ENCODE results near the gene HIF1A.
"Not testable (repeated sequence)": the region's sequence is repeated elsewhere in the genome, so short reads cannot be mapped to it uniquely, and the experiment has no call there.

The HIF1A gene

GRCh38 chr14:61706096-61706690, 10.9 kb downstream of the HIF1A start:
- H3K4me3 ChIP-seq (ENCODE audit: low read depth, low read length): no peak overlapping the region
- no peak for TF ChIP-seq CTCF (IDR thresholded peaks at IDR 0.05; ENCODE audit: low read depth, low read length)

- not testable (repeated sequence) for H3K4me3 ChIP-seq (ENCODE audit: low read depth, low read length)
Measured at GRCh38 chr14:61707774-61708173, 12.5 kb downstream of the HIF1A start.

DNA sequence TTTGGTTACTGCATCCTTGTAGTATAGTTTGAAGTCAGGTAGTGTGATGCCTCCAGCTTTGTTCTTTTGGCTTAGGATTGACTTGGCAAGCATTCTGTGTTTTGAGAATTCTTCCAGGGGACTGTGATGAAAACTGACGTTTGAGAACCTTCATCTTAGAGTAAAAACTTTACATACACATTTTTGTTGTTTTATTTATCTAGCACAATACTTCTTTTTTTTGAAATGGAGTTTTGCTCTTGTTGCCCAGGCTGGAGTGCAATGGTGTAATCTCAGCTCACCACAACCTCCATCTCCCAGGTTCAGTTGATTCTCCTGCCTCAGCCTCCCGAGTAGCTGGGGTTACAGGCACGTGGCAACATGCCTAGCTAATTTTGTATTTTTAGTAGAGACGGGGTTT, 13.4 kb downstream of the HIF1A start:
- H3K4me3 ChIP-seq (ENCODE audit: low read depth, low read length): not testable (repeated sequence)

DNA sequence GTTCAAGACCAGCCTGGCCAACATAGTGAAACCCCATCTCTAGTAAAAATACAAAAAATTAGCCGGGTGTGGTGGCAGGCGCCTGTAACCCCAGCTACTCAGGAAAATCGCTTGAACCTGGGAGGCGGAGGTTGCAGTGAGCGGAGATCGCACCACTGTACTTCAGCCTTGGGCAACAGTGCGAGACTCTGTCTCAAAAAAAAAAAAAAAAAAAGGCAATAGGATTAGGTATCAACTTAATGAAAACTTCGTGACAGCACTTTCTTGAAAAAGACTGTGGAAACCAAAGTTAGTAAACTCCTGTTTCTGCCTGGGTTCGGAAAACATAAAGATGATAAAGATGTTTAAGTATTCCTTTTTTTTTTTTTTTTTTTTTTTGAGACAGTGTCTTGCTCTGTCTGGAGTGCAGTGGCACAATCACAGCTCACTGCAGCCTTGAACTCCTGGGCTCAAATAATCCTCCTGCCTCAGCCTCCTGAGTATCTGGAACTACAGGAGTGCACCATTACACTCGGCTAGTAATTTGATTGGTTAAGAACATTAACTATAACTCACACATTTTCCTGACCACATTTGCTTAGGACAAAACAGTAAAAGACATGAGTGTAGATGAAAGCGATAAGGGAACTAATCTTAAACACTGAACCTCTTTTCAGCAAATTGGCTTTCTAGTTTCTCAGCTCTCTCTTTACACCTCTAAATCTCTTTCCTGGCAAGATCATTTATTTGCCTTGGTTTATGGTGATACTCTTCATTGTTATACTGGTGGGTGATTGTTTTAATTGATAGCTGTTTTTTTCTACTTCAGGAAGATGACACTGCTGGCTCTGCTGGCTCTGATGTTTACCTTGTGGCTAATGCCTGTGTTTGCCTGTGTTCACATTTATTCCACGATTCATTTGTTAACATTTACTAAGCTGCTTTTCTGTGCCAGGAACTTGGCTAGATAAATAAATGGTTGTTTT, 15.8 kb downstream of the HIF1A start:
- H3K4me3 ChIP-seq (ENCODE audit: low read depth, low read length): no peak overlapping the region
- no peak for TF ChIP-seq CTCF (IDR thresholded peaks at IDR 0.05; ENCODE audit: low read depth, low read length)

GRCh38 chr14:61712137-61712536, 16.8 kb downstream of the HIF1A start:
- TF ChIP-seq CTCF (IDR thresholded peaks at IDR 0.05; ENCODE audit: low read depth, low read length): no peak
- no peak overlapping the region for H3K4me3 ChIP-seq (ENCODE audit: low read depth, low read length)

- H3K4me3 ChIP-seq (ENCODE audit: low read depth, low read length): no peak overlapping the region
- no peak for TF ChIP-seq CTCF (IDR thresholded peaks at IDR 0.05; ENCODE audit: low read depth, low read length)
Measured at GRCh38 chr14:61713724-61714437, 18.6 kb downstream of the HIF1A start.

DNA sequence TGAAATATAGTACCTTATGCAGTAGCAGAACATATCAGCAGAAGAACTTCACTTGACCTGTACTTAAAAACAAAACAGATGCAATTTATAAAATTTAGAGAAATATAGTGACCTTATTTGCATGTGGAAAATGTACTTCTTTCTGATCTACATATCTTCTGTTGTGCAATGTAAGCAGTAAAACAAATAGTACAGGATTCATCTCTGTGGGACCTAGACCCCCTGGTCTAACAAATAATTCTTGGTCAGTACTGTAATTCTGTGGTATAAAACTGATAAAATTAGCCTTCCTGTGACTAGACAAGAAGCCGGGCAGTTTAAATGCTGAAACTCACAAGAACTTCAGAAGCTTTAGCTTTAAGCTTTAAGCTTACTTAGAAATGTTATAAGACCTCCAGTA, 21.6 kb downstream of the HIF1A start:
- TF ChIP-seq CTCF (IDR thresholded peaks at IDR 0.05; ENCODE audit: low read depth, low read length): no peak
- H3K4me3 ChIP-seq (ENCODE audit: low read depth, low read length): no peak overlapping the region

DNA sequence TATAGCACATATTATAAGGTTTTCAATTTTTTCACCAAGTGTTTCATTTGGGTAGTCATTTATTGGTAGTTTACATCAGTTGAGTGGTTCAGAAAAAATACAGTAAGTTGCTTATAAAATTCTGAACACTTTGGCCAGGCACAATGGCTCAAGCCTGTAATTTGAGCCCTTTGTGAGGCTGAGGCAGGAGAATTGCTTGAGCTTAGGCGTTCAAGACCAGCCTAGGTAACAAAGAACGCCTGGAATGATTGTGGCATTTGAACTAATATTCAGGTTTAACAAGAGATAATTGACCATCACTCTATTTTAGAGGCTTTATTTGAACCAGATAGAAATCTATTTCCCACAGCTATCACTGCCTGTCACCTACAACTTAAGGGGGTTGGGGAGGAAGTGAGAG, 22.7 kb downstream of the HIF1A start:
- no peak overlapping the region for H3K4me3 ChIP-seq (ENCODE audit: low read depth, low read length)
- TF ChIP-seq CTCF (IDR thresholded peaks at IDR 0.05; ENCODE audit: low read depth, low read length): no peak
